Measurements from ENCODE around the gene EPN2.

Gene EPN2

DNA sequence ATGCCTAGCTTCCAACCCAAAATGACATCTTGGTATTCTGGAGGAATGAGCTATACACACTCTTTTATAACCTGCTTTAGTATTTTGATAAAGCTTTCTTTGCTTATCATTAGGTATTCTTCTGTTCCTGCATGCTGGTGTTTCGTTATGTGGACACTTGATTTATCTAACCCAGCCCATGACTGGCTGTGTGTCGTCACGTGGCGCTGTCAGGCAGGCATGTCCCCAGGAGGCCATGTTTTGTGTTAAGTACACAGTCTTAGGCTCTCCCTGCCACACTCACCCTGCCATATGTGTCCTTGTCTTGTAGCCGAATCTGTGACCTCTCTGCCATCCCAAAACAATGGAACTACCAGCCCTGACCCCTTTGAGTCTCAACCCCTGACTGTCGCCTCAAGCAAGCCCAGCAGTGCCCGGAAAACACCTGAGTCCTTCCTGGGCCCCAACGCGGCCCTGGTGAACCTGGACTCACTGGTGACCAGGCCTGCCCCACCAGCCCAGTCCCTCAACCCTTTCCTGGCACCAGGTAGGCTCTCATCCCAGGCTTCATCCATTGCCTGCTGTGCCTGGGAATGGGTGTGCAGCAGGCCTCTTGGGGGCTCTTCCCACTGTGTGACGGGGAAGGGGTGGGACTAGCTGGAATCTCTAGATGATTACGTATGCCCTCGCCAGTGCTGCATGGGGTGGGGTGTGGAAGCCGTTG is 94.5 kb downstream of the EPN2 start:
- DNase-seq (ENCODE audit: low read depth): no peak
- H3K4me3 ChIP-seq (ENCODE audit: low read length): no peak overlapping the region
- TF ChIP-seq, protein P1, sequence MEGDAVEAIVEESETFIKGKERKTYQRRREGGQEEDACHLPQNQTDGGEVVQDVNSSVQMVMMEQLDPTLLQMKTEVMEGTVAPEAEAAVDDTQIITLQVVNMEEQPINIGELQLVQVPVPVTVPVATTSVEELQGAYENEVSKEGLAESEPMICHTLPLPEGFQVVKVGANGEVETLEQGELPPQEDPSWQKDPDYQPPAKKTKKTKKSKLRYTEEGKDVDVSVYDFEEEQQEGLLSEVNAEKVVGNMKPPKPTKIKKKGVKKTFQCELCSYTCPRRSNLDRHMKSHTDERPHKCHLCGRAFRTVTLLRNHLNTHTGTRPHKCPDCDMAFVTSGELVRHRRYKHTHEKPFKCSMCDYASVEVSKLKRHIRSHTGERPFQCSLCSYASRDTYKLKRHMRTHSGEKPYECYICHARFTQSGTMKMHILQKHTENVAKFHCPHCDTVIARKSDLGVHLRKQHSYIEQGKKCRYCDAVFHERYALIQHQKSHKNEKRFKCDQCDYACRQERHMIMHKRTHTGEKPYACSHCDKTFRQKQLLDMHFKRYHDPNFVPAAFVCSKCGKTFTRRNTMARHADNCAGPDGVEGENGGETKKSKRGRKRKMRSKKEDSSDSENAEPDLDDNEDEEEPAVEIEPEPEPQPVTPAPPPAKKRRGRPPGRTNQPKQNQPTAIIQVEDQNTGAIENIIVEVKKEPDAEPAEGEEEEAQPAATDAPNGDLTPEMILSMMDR (conservative IDR thresholded peaks at IDR 0.05; ENCODE audit: low read length): no peak

DNA sequence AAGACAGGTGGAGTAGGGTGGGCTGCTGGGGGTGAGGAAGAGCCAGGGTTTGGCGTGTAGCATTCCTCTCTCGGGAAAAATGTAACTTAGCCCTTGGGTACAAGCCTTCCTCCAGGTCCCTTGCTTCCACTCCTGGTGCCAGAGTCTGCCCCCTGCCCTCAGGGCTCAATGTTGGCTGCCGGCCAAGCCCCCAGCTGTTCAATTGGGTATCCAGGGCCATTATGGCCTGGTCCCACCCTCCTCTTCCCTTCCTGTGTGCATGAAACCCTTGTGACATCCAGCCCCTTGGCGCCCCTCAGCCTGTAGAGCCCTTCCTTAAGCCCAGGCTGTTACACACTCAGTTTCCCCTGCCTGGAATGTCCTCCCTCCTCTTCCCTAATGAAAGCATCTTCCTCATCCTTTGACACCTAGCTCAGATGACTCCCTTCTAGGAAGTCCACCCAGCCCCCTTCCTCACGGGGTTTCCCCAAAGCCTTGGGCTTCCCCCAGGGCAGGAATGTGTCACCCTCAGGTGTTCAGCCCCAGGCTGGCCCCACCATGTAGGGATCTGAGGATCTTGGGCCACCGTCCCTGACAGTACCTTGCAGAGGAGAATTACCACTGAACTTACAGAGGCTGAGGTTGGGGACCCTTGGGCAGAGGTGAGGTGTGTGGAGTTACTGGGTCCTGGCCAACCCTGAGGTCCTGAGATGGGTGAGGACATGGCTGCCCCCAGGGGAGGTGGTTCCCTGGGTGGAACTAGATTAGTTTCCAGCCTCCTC is 95.4 kb downstream of the EPN2 start:
- TF ChIP-seq, protein P1 (conservative IDR thresholded peaks at IDR 0.05; ENCODE audit: low read length): no peak
- H3K4me3 ChIP-seq (ENCODE audit: low read length): no peak overlapping the region
- no peak for DNase-seq (ENCODE audit: low read depth)

DNA sequence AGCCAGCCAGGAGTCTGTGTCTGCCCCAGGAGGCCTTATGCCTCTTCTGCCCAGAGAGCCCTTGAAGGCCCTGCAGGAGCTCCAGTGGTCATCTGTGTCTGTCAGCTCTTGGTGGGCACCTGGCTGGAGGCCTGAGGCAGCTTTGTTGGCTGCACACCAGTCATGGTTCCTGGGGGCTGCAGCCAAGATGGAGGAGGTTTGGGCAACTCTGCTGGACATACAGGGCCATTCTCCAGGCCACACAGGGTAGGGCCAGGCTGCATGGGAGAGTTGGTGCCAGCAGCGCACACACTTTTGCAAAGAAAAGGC is 95.9 kb downstream of the EPN2 start:
- TF ChIP-seq, protein P1 (conservative IDR thresholded peaks at IDR 0.05; ENCODE audit: low read length): no peak
- no peak for DNase-seq (ENCODE audit: low read depth)
- no peak overlapping the region for H3K4me3 ChIP-seq (ENCODE audit: low read length)

DNA sequence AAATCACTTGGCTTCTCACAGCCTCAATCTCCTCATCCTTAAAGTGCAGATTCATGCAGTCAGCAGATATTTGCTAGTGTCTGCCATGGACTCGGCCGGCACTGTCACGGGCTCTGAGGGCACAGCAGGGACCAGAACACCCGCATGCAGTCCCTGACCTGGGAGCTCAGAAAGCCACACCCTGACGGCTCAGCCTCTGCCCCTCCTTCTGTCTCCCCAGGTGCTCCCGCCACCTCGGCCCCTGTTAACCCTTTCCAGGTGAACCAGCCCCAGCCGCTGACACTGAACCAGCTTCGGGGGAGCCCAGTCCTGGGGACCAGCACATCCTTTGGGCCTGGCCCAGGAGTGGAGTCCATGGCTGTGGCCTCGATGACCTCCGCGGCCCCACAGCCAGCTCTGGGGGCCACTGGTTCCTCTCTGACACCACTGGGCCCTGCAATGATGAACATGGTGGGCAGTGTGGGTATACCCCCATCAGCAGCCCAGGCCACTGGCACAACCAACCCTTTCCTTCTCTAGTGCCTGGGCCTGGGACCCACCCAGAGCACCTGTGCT is 96.6 kb downstream of the EPN2 start:
- TF ChIP-seq, protein P1 (conservative IDR thresholded peaks at IDR 0.05; ENCODE audit: low read length): no peak
- DNase-seq (ENCODE audit: low read depth): no peak
- no peak overlapping the region for H3K4me3 ChIP-seq (ENCODE audit: low read length)

DNA sequence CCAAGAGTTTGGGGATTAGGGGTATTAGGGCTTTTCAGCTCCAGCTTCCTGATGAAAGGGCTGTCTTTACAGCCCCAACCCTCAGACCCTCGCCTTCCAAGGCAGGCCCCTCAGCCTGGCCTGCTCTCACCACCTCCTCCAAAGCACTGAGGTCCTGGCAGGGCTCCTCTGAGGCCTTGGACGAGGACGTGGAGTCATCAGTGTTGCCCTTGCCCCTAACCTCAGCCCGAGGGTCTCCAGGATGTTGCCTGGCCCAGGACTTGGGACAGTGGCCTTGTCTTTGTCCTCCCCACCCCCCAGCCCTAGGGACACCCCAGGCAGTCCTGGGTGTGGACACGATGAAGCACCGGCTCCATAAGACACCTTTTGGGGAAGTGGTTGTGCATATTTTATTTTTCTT is 97.2 kb downstream of the EPN2 start:
- DNase-seq (ENCODE audit: low read depth): no peak
- H3K4me3 ChIP-seq (ENCODE audit: low read length): no peak overlapping the region
- TF ChIP-seq, protein P1 (conservative IDR thresholded peaks at IDR 0.05; ENCODE audit: low read length): no peak

DNA sequence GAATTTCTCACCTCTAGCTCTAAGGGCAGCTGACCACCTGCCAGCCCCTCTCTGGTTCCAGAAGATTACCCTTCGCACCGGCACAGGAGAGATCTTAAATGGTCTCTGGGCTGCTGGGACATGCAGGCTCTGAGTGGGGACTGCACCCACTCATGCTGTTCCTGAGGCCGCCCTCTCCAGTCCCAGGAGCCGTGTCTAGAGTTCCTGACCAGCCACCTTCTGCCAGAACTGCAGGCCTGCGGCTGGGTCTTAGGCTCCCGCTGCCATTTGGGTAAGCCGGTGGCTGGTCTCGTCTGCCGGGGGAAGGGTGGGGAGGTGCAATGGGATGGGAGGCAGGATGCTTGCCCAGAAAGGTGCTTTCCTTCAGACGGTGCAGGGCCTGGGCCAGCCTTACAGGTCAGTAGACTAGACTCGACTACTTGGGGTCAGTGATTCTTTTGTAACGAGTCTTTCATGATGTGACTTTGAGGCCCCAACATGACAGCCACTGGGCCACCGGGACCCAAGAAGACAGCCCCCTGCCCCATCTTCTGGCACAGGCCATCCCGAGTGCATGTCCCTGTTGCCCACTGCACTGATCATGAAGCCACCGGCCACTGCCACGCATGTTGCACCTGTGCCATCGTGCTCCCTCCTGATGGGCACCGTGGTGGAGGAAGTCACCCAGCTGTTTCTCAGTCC is 98.9 kb downstream of the EPN2 start:
- no peak for DNase-seq (ENCODE audit: low read depth)
- TF ChIP-seq, protein P1 (conservative IDR thresholded peaks at IDR 0.05; ENCODE audit: low read length): no peak
- H3K4me3 ChIP-seq (ENCODE audit: low read length): no peak overlapping the region
